ENCODE results near the gene NLGN1. TPM values are rescaled to one million over a fixed set of nuclear protein-coding genes. Genes with fewer than 3 reads are reported as not detected.
A peak's percentile ranks its signal among the peaks of the same experiment; 100 is the strongest.

The NLGN1 gene
- total RNA-seq, 1 donor: 6.1 TPM

GRCh38 chr3:173876476-173876875 is 478.9 kb downstream of the NLGN1 start:
- H3K4me3 ChIP-seq (ENCODE audit: low read depth, low read length): no peak overlapping the region
- peak; percentile 38 for TF ChIP-seq CTCF (IDR thresholded peaks at IDR 0.05; ENCODE audit: insufficient read depth, low read length)
- DNase-seq (ENCODE audit: low read depth): no peak

GRCh38 chr3:173887888-173888287 is 490.3 kb downstream of the NLGN1 start:
- TF ChIP-seq CTCF (IDR thresholded peaks at IDR 0.05; ENCODE audit: insufficient read depth, low read length): no peak
- no peak for DNase-seq (ENCODE audit: low read depth)
- no peak overlapping the region for H3K4me3 ChIP-seq (ENCODE audit: low read depth, low read length)

GRCh38 chr3:173889596-173889995 is 492.1 kb downstream of the NLGN1 start:
- DNase-seq (ENCODE audit: low read depth): no peak
- no peak for TF ChIP-seq CTCF (IDR thresholded peaks at IDR 0.05; ENCODE audit: insufficient read depth, low read length)
- no peak overlapping the region for H3K4me3 ChIP-seq (ENCODE audit: low read depth, low read length)

- H3K4me3 ChIP-seq (ENCODE audit: low read depth, low read length): no peak overlapping the region
- no peak for TF ChIP-seq CTCF (IDR thresholded peaks at IDR 0.05; ENCODE audit: insufficient read depth, low read length)
- no peak for DNase-seq (ENCODE audit: low read depth)
Measured at GRCh38 chr3:173890091-173890490, 492.5 kb downstream of the NLGN1 start.

- DNase-seq (ENCODE audit: low read depth): no peak
- TF ChIP-seq CTCF (IDR thresholded peaks at IDR 0.05; ENCODE audit: insufficient read depth, low read length): no peak
- no peak overlapping the region for H3K4me3 ChIP-seq (ENCODE audit: low read depth, low read length)
Measured at GRCh38 chr3:173891272-173892100, 493.9 kb downstream of the NLGN1 start.

GRCh38 chr3:173892547-173892946 is 495.0 kb downstream of the NLGN1 start:
- TF ChIP-seq CTCF (IDR thresholded peaks at IDR 0.05; ENCODE audit: insufficient read depth, low read length): no peak
- DNase-seq (ENCODE audit: low read depth): no peak
- no peak overlapping the region for H3K4me3 ChIP-seq (ENCODE audit: low read depth, low read length)
